Pancreas (tissue), 10 donors: Measurements from ENCODE around the gene ACTR8. TPM values are rescaled to one million over a fixed set of nuclear protein-coding genes. Genes with fewer than 3 reads are reported as not detected.

Source experiments
- ATAC-seq, 4 donors: fragments of 200-7000 bp; cut with Tn5 transposase; one replicate each; pipeline versions ENCODE4 v1.8.0 to v1.9.1; 2020; ENCODE audit warnings: mild to moderate bottlenecking in 4 of 4, moderate library complexity in 4 of 4
- DNase-seq, 6 donors: peaks; one replicate each; pipeline ENCODE4 v3.0.0-alpha.2; 2020
- FAIRE-seq: peaks from 2 replicates; lab custom pipeline; 2012; peaks lifted over from hg19 to GRCh38; lab: Jason Lieb, UNC
- H3K27ac ChIP-seq, 4 donors: fragments of 200-600 bp; sonication (generic); 1 replicate in 3 of 4; 2 replicates in 1 of 4; pipeline versions ENCODE4 v1.5.0 to v1.8.0; 2020
- H3K27me3 ChIP-seq, 4 donors: fragments of 200-600 bp; one replicate each; pipeline ENCODE4 v1.8.0; 2021
- H3K36me3 ChIP-seq, 3 donors: fragments of 200-600 bp; sonication (generic) in 1 of 3; one replicate each; pipeline versions ENCODE4 v1.5.0 to v1.8.0; 2020 to 2021
- H3K4me1 ChIP-seq, 3 donors: fragments of 200-600 bp; one replicate each; pipeline ENCODE4 v1.8.0; 2021
- H3K4me3 ChIP-seq, 4 donors: fragments of 200-600 bp; sonication (generic) in 2 of 4; one replicate each; pipeline versions ENCODE4 v1.5.0 to v1.8.0; 2020 to 2021
- H3K9me3 ChIP-seq, 4 donors: fragments of 200-600 bp; one replicate each; pipeline ENCODE4 v1.8.0; 2021
- CTCF ChIP-seq, 4 donors: fragments of 200-600 bp; sonication (generic) in 3 of 4; IDR thresholded peaks; one replicate each; pipeline versions ENCODE4 v1.5.0 to v1.8.0; 2021; ENCODE audit warnings: antibody characterized with exemption in 4 of 4
- WGBS, 2 donors: extraction: QIAGEN DNeasy Blood & Tissue Kit; methylation state at CpG; one replicate each; pipeline ENCODE4 v1.1.7; 2013; 5-methylcytosine and 5-hydroxymethylcytosine counted together
- intact Hi-C, 3 donors: fragments of 100-400 bp; cut with DNase I; formaldehyde crosslinking; loops; one replicate each; pipeline versions ENCODE4 v1.11.1 to v1.14.2; 2022
- polyA plus RNA-seq, 2 donors: library from polyadenylated mRNA; stranded (reverse); fragments of 200-250 nt; gene quantifications; one replicate each; pipeline ENCODE4 v1.2.3, GENCODE V29; 2013
- total RNA-seq, 6 donors: library from RNA; stranded (reverse); fragmentation: NEBNext Ultra II Directional in 4 of 6; extraction: Animal tissue kit (Norgen Biotek cat#: 25700) in 4 of 6; gene quantifications; one replicate each; pipeline versions ENCODE4 v1.2.1 to v1.2.4, GENCODE V29; 2021 to 2023
- donor health status: healthy with polysubstance abuse.
- donor health status: DM: no; HTN: no; CAD: no; lungs with moderate emphysema.
- donor health status: DM: no; HTN: no; CAD: no.
- donor health status: control.
- donor health status: control.
- donor health status: Bipolar disorder and iron deficiency.
- donor health status: DM: yes; HTN: yes; CAD: no.
- donor health status: DM: no; HTN: no; CAD: no.
- donor health status: DM: no; HTN: no; CAD: no.
- donor health status: DM: yes; HTN: yes; CAD: no.

Gene ACTR8
- total and polyA plus RNA-seq, 8 donors, result 9.5 to 19.2 (median 13.6) TPM

- FAIRE-seq, result peak; percentile 97
These were observed 9.7 kb upstream of the ACTR8 start, which contains the start of gene SELENOK for GRCh38 chr3:53891497-53892285. Gene SELENOK (minus strand): TSS chr3:53891859.

GRCh38 chr3:53890726-53891475, 8.9 kb upstream of the ACTR8 start:
- no peak for FAIRE-seq
- peaks cover 5 to 25% (median 9%) of the 10 kb centered on the region in 3 donors for H3K4me1 ChIP-seq
- peak in 4 of 6 donors; percentile 40 to 50 (median 42) for DNase-seq
- no peaks in the 10 kb centered on the region for H3K9me3 ChIP-seq
- no peak for TF ChIP-seq CTCF (IDR thresholded peaks at IDR 0.05)
- intact Hi-C loops, result no loop called here
- no peaks in the 10 kb centered on the region for H3K27me3 ChIP-seq
- WGBS, 2 donors, result 1 to 2% methylated on average over 21 of the region's 21 CpGs
- H3K27ac ChIP-seq, result peak overlapping the region; percentile 97 to 99 (median 97)
- ATAC-seq, result peak; percentile 52 to 64 (median 62)
- peak overlapping the region; percentile 80 to 93 (median 92) for H3K4me3 ChIP-seq
- H3K36me3 ChIP-seq, result no peaks in the 10 kb centered on the region

More at GRCh38 chr3:53891497-53892285, 9.7 kb upstream of the ACTR8 start, which contains the start of gene SELENOK:
- Histone ChIP-seq H3K4me3 (peak within 1 kb of the TSS; percentile 80 to 93 (median 92)), H3K27ac (peak within 1 kb of the TSS; percentile 97 to 99 (median 97)), H3K9me3 (no peaks in the 10 kb centered on the region), H3K4me1 (peaks cover 5 to 25% (median 9%) of the 10 kb centered on the region in 3 donors), H3K36me3 (no peaks in the 10 kb centered on the region), H3K27me3 (peaks cover 0 to 5% (median 0%) of the 10 kb centered on the region in 4 donors)
- intact Hi-C loops, result no loop called here
- 0% methylated on average over 65 to 73 of the region's 73 CpGs for WGBS, 2 donors
- peak; percentile 94 to 98 (median 96) for ATAC-seq
- DNase-seq, result peak; percentile 93 to 100 (median 98)
- no peak for TF ChIP-seq CTCF (IDR thresholded peaks at IDR 0.05)

- Histone ChIP-seq H3K9me3 (no peaks in the 10 kb centered on the region), H3K27me3 (no peaks in the 10 kb centered on the region), H3K4me3 (no peak overlapping the region), H3K36me3 (peaks cover 0 to 20% (median 7%) of the 10 kb centered on the region in 3 donors), H3K27ac (no peak overlapping the region), H3K4me1 (peaks cover 5 to 25% (median 9%) of the 10 kb centered on the region in 3 donors)
- WGBS, 2 donors, result 26 to 35% methylated on average over 1 of the region's 1 CpG
- FAIRE-seq (no peak), DNase-seq (no peak), ATAC-seq (no peak)
- intact Hi-C loops, result no loop called here
- TF ChIP-seq CTCF (IDR thresholded peaks at IDR 0.05), result no peak
These were observed 6.3 kb upstream of the ACTR8 start for GRCh38 chr3:53888232-53888631.

GRCh38 chr3:53887446-53887845, 5.5 kb upstream of the ACTR8 start:
- FAIRE-seq, result no peak
- Histone ChIP-seq H3K9me3 (no peaks in the 10 kb centered on the region), H3K27ac (no peak overlapping the region), H3K36me3 (peaks cover 0 to 20% (median 7%) of the 10 kb centered on the region in 3 donors), H3K4me1 (peaks cover 5 to 24% (median 9%) of the 10 kb centered on the region in 3 donors), H3K4me3 (no peak overlapping the region), H3K27me3 (no peaks in the 10 kb centered on the region)
- no peak for DNase-seq
- intact Hi-C loops, result no loop called here
- no peak for ATAC-seq
- TF ChIP-seq CTCF (IDR thresholded peaks at IDR 0.05), result no peak
